H9 (cell line): Measurements from ENCODE around the gene ARID5A. TPM values are rescaled to one million over a fixed set of nuclear protein-coding genes. Genes with fewer than 3 reads are reported as not detected.

Experiments used
- DNase-seq: peaks from one replicate; pipeline ENCODE4 v3.0.0-alpha.2; 2017
- H2AFZ ChIP-seq: one replicate; pipeline ENCODE4 v1.6.1; 2013; ENCODE audit warnings: mild to moderate bottlenecking, low read length, control low read depth, moderate library complexity
- H2AK5ac ChIP-seq: 2 replicates; pipeline ENCODE4 v1.6.1; 2013; ENCODE audit warnings: low read length, control low read depth, mixed read lengths; ENCODE audit not compliant: insufficient read length
- H2BK120ac ChIP-seq: one replicate; pipeline ENCODE4 v1.6.1; 2013; ENCODE audit warnings: low read depth, mild to moderate bottlenecking, low read length, control low read depth, inconsistent platforms; ENCODE audit not compliant: poor library complexity, severe bottlenecking
- H2BK12ac ChIP-seq: 2 replicates; pipeline ENCODE4 v1.6.1; 2013; ENCODE audit warnings: low read length, control low read depth, mixed read lengths, low read depth; ENCODE audit not compliant: insufficient read length
- H2BK15ac ChIP-seq: 2 replicates; pipeline ENCODE4 v1.6.1; 2013; ENCODE audit warnings: low read depth, low read length, control low read depth
- H2BK20ac ChIP-seq: one replicate; pipeline ENCODE4 v1.6.1; 2013; ENCODE audit warnings: low read depth, mild to moderate bottlenecking, low read length, control low read depth, inconsistent platforms; ENCODE audit not compliant: poor library complexity, severe bottlenecking
- H2BK5ac ChIP-seq: 2 replicates; pipeline ENCODE4 v1.6.1; 2013; ENCODE audit warnings: low read length, control low read depth, mixed read lengths; ENCODE audit not compliant: insufficient read length
- H3K14ac ChIP-seq: 2 replicates; pipeline ENCODE4 v1.6.1; 2013; ENCODE audit warnings: low read length, control low read depth; ENCODE audit not compliant: insufficient read depth
- H3K18ac ChIP-seq: 2 replicates; pipeline ENCODE4 v1.6.1; 2013; ENCODE audit warnings: low read depth, mild to moderate bottlenecking, mixed read lengths, low read length, control low read depth; ENCODE audit not compliant: insufficient read length
- H3K23ac ChIP-seq: 2 replicates; pipeline ENCODE4 v1.6.1; 2013; ENCODE audit warnings: low read length, control low read depth, mixed read lengths, low read depth; ENCODE audit not compliant: insufficient read length
- H3K23me2 ChIP-seq: 2 replicates; pipeline ENCODE4 v1.6.1; 2013; ENCODE audit warnings: low read depth, mild to moderate bottlenecking, mixed read lengths, low read length, control low read depth; ENCODE audit not compliant: insufficient read length, poor library complexity, severe bottlenecking
- H3K27ac ChIP-seq: 2 replicates; pipeline ENCODE4 v1.5.1; 2013; ENCODE audit warnings: low read length, control low read depth, mixed read lengths, low read depth; ENCODE audit not compliant: insufficient read length
- H3K27me3 ChIP-seq: 2 replicates; pipeline ENCODE4 v1.6.1; 2013; ENCODE audit warnings: low read length, control low read depth, inconsistent platforms; ENCODE audit not compliant: insufficient read depth
- H3K4ac ChIP-seq: 2 replicates; pipeline ENCODE4 v1.6.1; 2013; ENCODE audit warnings: low read depth, mild to moderate bottlenecking, control low read depth, inconsistent platforms, low read length, moderate library complexity
- H3K4me1 ChIP-seq: 2 replicates; pipeline ENCODE4 v1.6.1; 2013; ENCODE audit warnings: low read length, control low read depth, inconsistent platforms; ENCODE audit not compliant: insufficient read depth
- H3K4me2 ChIP-seq: 2 replicates; pipeline ENCODE4 v1.6.1; 2013; ENCODE audit warnings: low read length, control low read depth, mixed read lengths; ENCODE audit not compliant: insufficient read length, insufficient read depth
- H3K56ac ChIP-seq: 2 replicates; pipeline ENCODE4 v1.6.1; 2013; ENCODE audit warnings: low read depth, mild to moderate bottlenecking, mixed read lengths, low read length, control low read depth; ENCODE audit not compliant: insufficient read length
- H3K79me1 ChIP-seq: 2 replicates; pipeline ENCODE4 v1.6.1; 2013; ENCODE audit warnings: low read depth, mild to moderate bottlenecking, moderate library complexity, low read length, control low read depth, inconsistent platforms; ENCODE audit not compliant: insufficient read depth, poor library complexity, severe bottlenecking
- H3K79me2 ChIP-seq: 2 replicates; pipeline ENCODE4 v1.6.1; 2013; ENCODE audit warnings: low read length, control low read depth, inconsistent platforms; ENCODE audit not compliant: insufficient read depth
- H3K9ac ChIP-seq: 2 replicates; pipeline ENCODE4 v1.6.1; 2013; ENCODE audit warnings: low read length, control low read depth, mixed read lengths; ENCODE audit not compliant: insufficient read length; ENCODE audit errors: extremely low read depth
- H3K9me3 ChIP-seq: one replicate; pipeline ENCODE4 v1.6.1; 2013; ENCODE audit warnings: low read depth, low read length, inconsistent platforms; ENCODE audit not compliant: control insufficient read depth
- H3T11ph ChIP-seq: one replicate; pipeline ENCODE4 v1.6.1; 2013; ENCODE audit warnings: mild to moderate bottlenecking, low read length, control low read depth, inconsistent platforms
- H4K20me1 ChIP-seq: one replicate; pipeline ENCODE4 v1.6.1; 2013; ENCODE audit not compliant: control insufficient read depth, insufficient read length, insufficient read depth
- H4K5ac ChIP-seq: 2 replicates; pipeline ENCODE4 v1.6.1; 2013; ENCODE audit warnings: low read depth, mild to moderate bottlenecking, mixed read lengths, low read length, control low read depth; ENCODE audit not compliant: insufficient read length
- H4K8ac ChIP-seq: replicated peaks from 2 replicates; pipeline ENCODE4 v1.6.1; 2013; ENCODE audit warnings: low read length, control low read depth, mixed read lengths, low read depth; ENCODE audit not compliant: insufficient read length
- H4K91ac ChIP-seq: 2 replicates; pipeline ENCODE4 v1.6.1; 2013; ENCODE audit warnings: low read depth, mild to moderate bottlenecking, moderate library complexity, mixed read lengths, low read length, control low read depth; ENCODE audit not compliant: insufficient read length
- H3K27ac Mint-ChIP-seq, 3 experiments: 2 replicates in 2 of 3; 3 replicates in 1 of 3; pipeline ENCODE4 v1.8.0; 2020 to 2021; ENCODE audit warnings: mixed read lengths in 3 of 3, mild to moderate bottlenecking in 1 of 3, moderate library complexity in 1 of 3
- H3K27me3 Mint-ChIP-seq: 2 replicates; pipeline ENCODE4 v1.8.0; 2021; ENCODE audit warnings: low read depth, mild to moderate bottlenecking, moderate library complexity, mixed read lengths
- H3K36me3 Mint-ChIP-seq, 3 experiments: 2 replicates in 2 of 3; 3 replicates in 1 of 3; pipeline ENCODE4 v1.8.0; 2020 to 2021; ENCODE audit warnings: low read depth in 3 of 3, mixed read lengths in 3 of 3; ENCODE audit not compliant: insufficient read depth in 1 of 3
- H3K4me1 Mint-ChIP-seq, 2 experiments: 2 replicates each; pipeline ENCODE4 v1.8.0; 2020; ENCODE audit warnings: mixed read lengths in 2 of 2
- H3K4me3 Mint-ChIP-seq, 2 experiments: 2 replicates in 1 of 2; 3 replicates in 1 of 2; pipeline ENCODE4 v1.8.0; 2020 to 2021; ENCODE audit warnings: mild to moderate bottlenecking in 2 of 2, mixed read lengths in 2 of 2, moderate library complexity in 1 of 2
- H3K9me3 Mint-ChIP-seq, 2 experiments: 2 replicates in 1 of 2; 3 replicates in 1 of 2; pipeline ENCODE4 v1.8.0; 2020; ENCODE audit warnings: mild to moderate bottlenecking in 2 of 2, mixed read lengths in 2 of 2, moderate library complexity in 1 of 2
- CTCF ChIP-seq: fragments of 200-600 bp; sonication (generic); conservative IDR thresholded peaks from 3 replicates; pipeline ENCODE4 v1.8.0; 2021; ENCODE audit warnings: antibody characterized with exemption, mild to moderate bottlenecking
- WGBS: extraction: QIAGEN DNeasy Blood & Tissue Kit; methylation state at CpG from one replicate; pipeline ENCODE4 v1.1.7; 2013; ENCODE audit warnings: missing lambda C conversion rate, low lambda C conversion rate, mixed read lengths; ENCODE audit not compliant: insufficient read length; ENCODE audit errors: extremely low coverage; 5-methylcytosine and 5-hydroxymethylcytosine counted together
- total RNA-seq: library from RNA; stranded (reverse); gene quantifications from 2 replicates; pipeline ENCODE4 v1.2.1, GENCODE V29; 2021

Gene ARID5A
- total RNA-seq, 1 experiment from 2014 or later = 4.5 TPM

GRCh38 chr2:96521219-96521618 is 15.3 kb upstream of the ARID5A start:
- Histone ChIP-seq H3K9me3 (no peaks in the 10 kb centered on the region), H3T11ph (no peak overlapping the region), H3K14ac (no peak overlapping the region), H4K8ac (no peak overlapping the region), H3K23me2 (no peaks in the 10 kb centered on the region), H3K79me1 (no peaks in the 10 kb centered on the region), H2AK5ac (no peak overlapping the region), H4K91ac (no peak overlapping the region), H3K79me2 (no peaks in the 10 kb centered on the region), H2BK12ac (no peak overlapping the region), H3K4ac (no peak overlapping the region), H3K27me3 (no peaks in the 10 kb centered on the region), H3K4me2 (no peak overlapping the region), H4K20me1 (no peaks in the 10 kb centered on the region), H2AFZ (no peak overlapping the region), H3K9ac (no peak overlapping the region), H3K27ac (no peak overlapping the region), H2BK5ac (no peak overlapping the region), H3K4me1 (no peaks in the 10 kb centered on the region), H4K5ac (no peak overlapping the region), H3K18ac (no peak overlapping the region), H3K23ac (no peak overlapping the region), H2BK120ac (no peak overlapping the region), H2BK20ac (no peak overlapping the region), H2BK15ac (no peak overlapping the region), H3K56ac (no peak overlapping the region)
- TF ChIP-seq CTCF = no peak
- no peak overlapping the region for H3K27ac Mint-ChIP-seq
- no peak overlapping the region for H3K4me3 Mint-ChIP-seq
- peaks cover 17 to 24% of the 10 kb centered on the region in 2 experiments for H3K9me3 Mint-ChIP-seq
- H3K4me1 Mint-ChIP-seq = no peaks in the 10 kb centered on the region
- no peak for DNase-seq
- H3K36me3 Mint-ChIP-seq = peaks cover 4 to 9% (median 7%) of the 10 kb centered on the region in 3 experiments; a peak in 4 of 7 replicates
- peaks cover 25% of the 10 kb centered on the region for H3K27me3 Mint-ChIP-seq
- WGBS = no CpG with 5 or more reads among the region's 2 CpGs
